ENCODE measurements around the gene ZNF217. TPM values are rescaled to one million over a fixed set of nuclear protein-coding genes. Genes with fewer than 3 reads are reported as not detected.

The ZNF217 gene
- 100 to 1,000 TPM in 1 of 2 experiments, 10 to 100 TPM in 1; 97.2 to 110 TPM for total RNA-seq

DNA sequence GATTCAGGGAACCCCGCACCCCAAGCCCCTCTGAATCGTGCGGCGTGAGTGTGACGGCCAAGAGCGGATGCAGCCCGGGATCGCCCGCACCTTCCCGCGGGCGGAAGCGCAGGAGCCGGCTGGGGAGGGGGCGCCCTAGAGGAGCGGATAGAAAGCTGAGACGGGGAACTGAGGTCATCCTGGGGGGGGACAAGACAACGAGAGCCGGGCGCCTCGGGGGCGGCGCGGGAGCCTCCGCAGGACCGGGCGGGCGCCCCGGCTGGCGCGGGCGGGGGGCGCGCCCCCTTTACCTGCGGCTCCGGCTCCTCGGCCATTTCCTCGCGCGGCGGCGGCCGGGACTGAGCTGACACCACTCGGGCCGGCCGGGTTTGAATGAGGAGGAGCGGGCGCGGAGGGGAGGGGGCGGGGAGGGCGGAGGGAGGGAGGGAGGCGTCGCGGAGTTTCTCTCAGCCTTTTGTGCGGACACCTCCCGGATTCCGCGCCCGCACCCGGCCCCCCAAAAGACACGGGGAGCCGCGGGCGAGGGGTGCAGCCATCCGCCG lies at the start of gene ZNF217:
Gene ZNF217, minus strand, starts transcription at position 374 of the 542 bp plus-strand sequence. CDS start 11,013 bp downstream, outside the sequence.

